K562 (cell line): Measurements from ENCODE around the gene DIAPH1. TPM values are rescaled to one million over a fixed set of nuclear protein-coding genes. Genes with fewer than 3 reads are reported as not detected.

Source experiments
- ATAC-seq: fragments of 200-7000 bp; cut with Tn5 transposase; 3 replicates; pipeline ENCODE4 v1.9.1; 2020; ENCODE audit warnings: moderate library complexity
- BruUV-seq: library from RNA; stranded (reverse); fragments of 400-500 nt; replicated peaks from 2 replicates; lab custom pipeline; 2021; lab: Mats Ljungman, UMichigan
- CTCF ChIA-PET: fragments of 300-600 bp; formaldehyde crosslinking; extraction: SDS; loops from one replicate; lab custom pipeline; 2021; ENCODE audit warnings: low intra/inter-chr PET ratio; lab: Yijun Ruan, JAX
- POLR2A ChIA-PET: fragments of 300-600, 350-650 bp; sonication (Branson Sonifier 250); formaldehyde crosslinking; extraction: SDS; loops from one replicate; lab custom pipeline; 2021; ENCODE audit warnings: antibody characterized with exemption, inconsistent platforms; lab: Yijun Ruan, JAX
- DNase-seq, 4 experiments: peaks; one replicate each; pipeline versions ENCODE4 v3.0.0 to v3.0.0-alpha.2; 2011 to 2018; ENCODE audit warnings: low spot score in 3 of 4, mixed read lengths in 3 of 4; ENCODE audit errors: extremely low read depth in 1 of 4
- FAIRE-seq: peaks from 2 replicates; lab custom pipeline; 2011; peaks lifted over from hg19 to GRCh38; lab: Jason Lieb, UNC
- H2AFZ ChIP-seq: 2 replicates; pipeline ENCODE4 v1.6.0; 2011; ENCODE audit warnings: low read depth, low read length, control low read depth, inconsistent platforms
- H3K27ac ChIP-seq: fragments of 200-600 bp; 3 replicates; pipeline ENCODE4 v1.8.0; 2011; ENCODE audit warnings: low read depth, mild to moderate bottlenecking, control low read depth, inconsistent platforms, low read length, moderate library complexity, mixed read lengths; ENCODE audit errors: extremely low read depth
- H3K27me3 ChIP-seq, 2 experiments: fragments of 300-600 bp in 1 of 2; 2 replicates in 1 of 2; 3 replicates in 1 of 2; pipeline versions ENCODE4 v1.6.0 to v1.8.0; 2011; ENCODE audit warnings: inconsistent platforms in 2 of 2, low read length in 2 of 2, mild to moderate bottlenecking in 1 of 2, mixed read lengths in 1 of 2, moderate library complexity in 1 of 2; ENCODE audit not compliant: control insufficient read depth in 2 of 2, insufficient read depth in 2 of 2
- H3K36me3 ChIP-seq: fragments of 300-600 bp; 3 replicates; pipeline ENCODE4 v1.8.0; 2011; ENCODE audit warnings: mild to moderate bottlenecking, low read length, inconsistent platforms; ENCODE audit not compliant: control insufficient read depth, insufficient read depth
- H3K4me1 ChIP-seq, 2 experiments: fragments of 200-600 bp in 1 of 2; replicated peaks in 1 of 2; 2 replicates in 1 of 2; 3 replicates in 1 of 2; pipeline versions ENCODE4 v1.5.1 to v1.8.0; 2011; ENCODE audit warnings: inconsistent platforms in 2 of 2, low read length in 2 of 2, mild to moderate bottlenecking in 1 of 2, mixed read lengths in 1 of 2, moderate library complexity in 1 of 2; ENCODE audit not compliant: control insufficient read depth in 2 of 2, insufficient read depth in 2 of 2
- H3K4me2 ChIP-seq: 2 replicates; pipeline ENCODE4 v1.6.1; 2011; ENCODE audit warnings: low read length, control low read depth, inconsistent platforms, mixed read lengths; ENCODE audit not compliant: insufficient read depth
- H3K4me3 ChIP-seq: fragments of 200-600 bp; sonication (generic), shearing (Covaris generic); 2 replicates; pipeline ENCODE4 v1.5.1; 2016; ENCODE audit warnings: control low read depth, inconsistent platforms
- H3K79me2 ChIP-seq: fragments of 200-600 bp; 3 replicates; pipeline ENCODE4 v1.8.0; 2011; ENCODE audit warnings: low read length, inconsistent platforms; ENCODE audit not compliant: control insufficient read depth, insufficient read depth
- H3K9ac ChIP-seq, 2 experiments: 2 replicates each; pipeline versions ENCODE4 v1.6.0 to v1.6.1; 2011; ENCODE audit warnings: low read depth in 2 of 2, low read length in 2 of 2, control low read depth in 1 of 2, inconsistent platforms in 1 of 2, mild to moderate bottlenecking in 1 of 2, mixed read lengths in 1 of 2; ENCODE audit not compliant: insufficient read depth in 1 of 2
- H3K9me1 ChIP-seq: one replicate; pipeline ENCODE4 v1.6.0; 2011; ENCODE audit warnings: inconsistent platforms, mild to moderate bottlenecking, low read length, moderate library complexity; ENCODE audit not compliant: control insufficient read depth, insufficient read depth
- H3K9me3 ChIP-seq: replicated peaks from 2 replicates; pipeline ENCODE4 v1.5.1; 2011; ENCODE audit warnings: low read depth, low read length, inconsistent platforms; ENCODE audit not compliant: control insufficient read depth, insufficient read depth
- H4K20me1 ChIP-seq: replicated peaks from 2 replicates; pipeline ENCODE4 v1.6.1; 2011; ENCODE audit warnings: low read length, inconsistent platforms, mixed read lengths; ENCODE audit not compliant: control insufficient read depth, insufficient read depth
- BRCA1 ChIP-seq, 2 experiments: fragments of 450-650 bp in 1 of 2; sonication (generic) in 1 of 2; formaldehyde crosslinking in 1 of 2; IDR thresholded peaks; 2 replicates each; pipeline versions ENCODE4 v1.5.0 to v1.6.1; 2017 to 2020; ENCODE audit warnings: mild to moderate bottlenecking in 1 of 2, missing genetic modification reagents in 1 of 2
- CREM ChIP-seq: IDR thresholded peaks from 2 replicates; pipeline ENCODE4 v1.6.1; 2014; ENCODE audit warnings: antibody characterized with exemption, low read depth
- FOS ChIP-seq: IDR thresholded peaks from 3 replicates; pipeline ENCODE4 v1.6.1; 2011; ENCODE audit not compliant: insufficient read length; ENCODE audit errors: extremely low read depth
- HSF4 ChIP-seq: fragments of 250-450 bp; sonication (Bioruptor Pico); IDR thresholded peaks from 2 replicates; pipeline ENCODE4 v2.1.2; 2022; ENCODE audit warnings: mild to moderate bottlenecking, moderate library complexity, borderline replicate concordance
- POLR2H ChIP-seq: IDR thresholded peaks from 2 replicates; pipeline ENCODE4 v1.6.1; 2016; ENCODE audit warnings: missing genetic modification characterization, low read depth, mild to moderate bottlenecking, control low read depth, missing compliant biosample characterization, moderate library complexity
- SP1 ChIP-seq: sonication (generic); formaldehyde crosslinking; IDR thresholded peaks from 2 replicates; pipeline ENCODE4 v1.8.1; 2022; ENCODE audit warnings: mild to moderate bottlenecking, missing genetic modification reagents
- TCF7L2 ChIP-seq: fragments of 150-350 bp; IDR thresholded peaks from 2 replicates; pipeline ENCODE4 v1.6.1; 2016; ENCODE audit warnings: low read depth, mild to moderate bottlenecking, low read length, moderate library complexity
- TEAD4 ChIP-seq, 2 experiments: sonication (generic) in 1 of 2; formaldehyde crosslinking in 1 of 2; IDR thresholded peaks; 2 replicates each; pipeline versions ENCODE4 v1.6.1 to v1.8.0; 2012 to 2022; ENCODE audit warnings: borderline replicate concordance in 1 of 2, inconsistent platforms in 1 of 2, low read length in 1 of 2, mild to moderate bottlenecking in 1 of 2, missing genetic modification reagents in 1 of 2
- TRIM28 ChIP-seq: fragments of 450-650 bp; IDR thresholded peaks from 2 replicates; pipeline ENCODE4 v1.6.1; 2017
- ZNF184 ChIP-seq: sonication (generic); formaldehyde crosslinking; IDR thresholded peaks from 2 replicates; pipeline ENCODE4 v1.5.0; 2020; ENCODE audit warnings: missing genetic modification reagents
- ZNF282 ChIP-seq: sonication (generic); formaldehyde crosslinking; IDR thresholded peaks from 2 replicates; pipeline ENCODE4 v1.8.1; 2023; ENCODE audit warnings: missing genetic modification reagents
- ZNF766 ChIP-seq: fragments of 200-800 bp; sonication (Bioruptor generic); conservative IDR thresholded peaks from 2 replicates; pipeline ENCODE4 v1.6.1; 2016; ENCODE audit warnings: missing genetic modification characterization, missing compliant biosample characterization
- WGBS: fragments of 100-300 bp; shearing (Covaris generic); methylation state at CpG from one replicate; pipeline ENCODE4 v1.1.6; 2016; ENCODE audit warnings: low coverage, mixed read lengths; ENCODE audit not compliant: insufficient coverage; ENCODE audit errors: missing lambda C conversion rate; 5-methylcytosine and 5-hydroxymethylcytosine counted together
- in situ Hi-C: fragments of 300-500 bp; cut with MboI; formaldehyde crosslinking; loops from 4 replicates; pipeline ENCODE4 v1.15.0; 2018; ENCODE audit warnings: inconsistent platforms, mixed read lengths
- intact Hi-C: fragments of 100-400 bp; cut with micrococcal nuclease; formaldehyde crosslinking; loops from 2 replicates; pipeline ENCODE4 v1.14.2; 2022
- polyA plus RNA-seq, 8 experiments: library from polyadenylated mRNA; depleted of rRNA in 4 of 8; stranded (reverse) in 5 of 8; unstranded in 3 of 8; fragments of >200 nt; fragmentation: Nextera tagmentation in 2 of 8; fragmentation: Illumina TruSeq in 1 of 8; extraction: Ambion mirVana in 2 of 8; extraction: Trizol in 1 of 8; gene quantifications; 2 replicates each; pipeline versions ENCODE4 v1.2.1 to v1.2.3, GENCODE V29; 2011 to 2014; ENCODE audit warnings: inconsistent platforms in 1 of 8, missing spikeins in 1 of 8
- total RNA-seq, 7 experiments: library from RNA; depleted of rRNA in 6 of 7; stranded (reverse); fragments of >200 nt in 6 of 7; fragmentation: Illumina TruSeq in 2 of 7; extraction: Trizol in 2 of 7; gene quantifications; 2 replicates each; pipeline versions ENCODE4 v1.2.1 to v1.2.3, GENCODE V29; 2011 to 2021; ENCODE audit warnings: low replicate concordance in 1 of 7
- TF ChIP-seq, protein P1 (sequence below): IDR thresholded peaks from 2 replicates; pipeline ENCODE4 v1.6.1; 2012; ENCODE audit warnings: low read depth, low read length, improper control_type of control experiment, borderline replicate concordance
- TF ChIP-seq, protein P2 (sequence below): fragments of 450-650 bp; IDR thresholded peaks from 2 replicates; pipeline ENCODE4 v1.6.1; 2018; ENCODE audit not compliant: partially characterized antibody

Gene DIAPH1
- total and polyA plus RNA-seq, 9 of the 15 experiments (the other 6 are each of a cell fraction or from before 2014, with no cell fraction given): 60.8 to 328 (median 97.8) TPM

- ChIA-PET POLR2A (interaction anchor here (0.6 to 1.4 kb wide), 3 partner anchors 13 to 1852 kb away, joined by 3 to 5 read pairs (median 4); no protein-coding TSS in a partner anchor), CTCF (interaction anchor here (0.6 kb wide), 1 partner anchor 17 kb away, joined by 3 read pairs; no protein-coding TSS in a partner anchor)
Observed at GRCh38 chr5:141506381-141507155, 112.2 kb downstream of the DIAPH1 start.

More at GRCh38 chr5:141506381-141507155, 112.2 kb downstream of the DIAPH1 start:
- no peak overlapping the region for H3K27ac ChIP-seq
- 4% methylated on average over 8 of the region's 8 CpGs for WGBS
- FAIRE-seq (no peak), ATAC-seq (no peak), DNase-seq (no peak)
- no peaks in the 10 kb centered on the region for H4K20me1 ChIP-seq
- H2AFZ ChIP-seq: no peak overlapping the region
- no peaks in the 10 kb centered on the region; a peak in 2 of 5 replicates for H3K4me1 ChIP-seq
- no peaks in the 10 kb centered on the region for H3K79me2 ChIP-seq
- in situ Hi-C loops (no loop called here), intact Hi-C loops (no loop called here)
- no peak overlapping the region for H3K4me2 ChIP-seq
- no peaks in the 10 kb centered on the region for H3K36me3 ChIP-seq
- TF ChIP-seq TCF7L2: no peak
- TF ChIP-seq HSF4 (CRISPR knock-in tag): no peak
- no peak for TF ChIP-seq TEAD4 (IDR thresholded peaks at IDR 0.05; ENCODE audit: low read length)
- TF ChIP-seq TEAD4 (CRISPR knock-in tag; IDR thresholded peaks at IDR 0.05; ENCODE audit: borderline replicate concordance): no peak
- TF ChIP-seq, protein P1, sequence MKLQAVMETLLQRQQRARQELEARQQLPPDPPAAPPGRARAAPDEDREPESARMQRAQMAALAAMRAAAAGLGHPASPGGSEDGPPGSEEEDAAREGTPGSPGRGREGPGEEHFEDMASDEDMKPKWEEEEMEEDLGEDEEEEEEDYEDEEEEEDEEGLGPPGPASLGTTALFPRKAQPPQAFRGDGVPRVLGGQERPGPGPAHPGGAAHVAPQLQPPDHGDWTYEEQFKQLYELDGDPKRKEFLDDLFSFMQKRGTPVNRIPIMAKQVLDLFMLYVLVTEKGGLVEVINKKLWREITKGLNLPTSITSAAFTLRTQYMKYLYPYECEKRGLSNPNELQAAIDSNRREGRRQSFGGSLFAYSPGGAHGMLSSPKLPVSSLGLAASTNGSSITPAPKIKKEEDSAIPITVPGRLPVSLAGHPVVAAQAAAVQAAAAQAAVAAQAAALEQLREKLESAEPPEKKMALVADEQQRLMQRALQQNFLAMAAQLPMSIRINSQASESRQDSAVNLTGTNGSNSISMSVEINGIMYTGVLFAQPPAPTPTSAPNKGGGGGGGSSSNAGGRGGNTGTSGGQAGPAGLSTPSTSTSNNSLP: no peak
- TF ChIP-seq, protein P2, sequence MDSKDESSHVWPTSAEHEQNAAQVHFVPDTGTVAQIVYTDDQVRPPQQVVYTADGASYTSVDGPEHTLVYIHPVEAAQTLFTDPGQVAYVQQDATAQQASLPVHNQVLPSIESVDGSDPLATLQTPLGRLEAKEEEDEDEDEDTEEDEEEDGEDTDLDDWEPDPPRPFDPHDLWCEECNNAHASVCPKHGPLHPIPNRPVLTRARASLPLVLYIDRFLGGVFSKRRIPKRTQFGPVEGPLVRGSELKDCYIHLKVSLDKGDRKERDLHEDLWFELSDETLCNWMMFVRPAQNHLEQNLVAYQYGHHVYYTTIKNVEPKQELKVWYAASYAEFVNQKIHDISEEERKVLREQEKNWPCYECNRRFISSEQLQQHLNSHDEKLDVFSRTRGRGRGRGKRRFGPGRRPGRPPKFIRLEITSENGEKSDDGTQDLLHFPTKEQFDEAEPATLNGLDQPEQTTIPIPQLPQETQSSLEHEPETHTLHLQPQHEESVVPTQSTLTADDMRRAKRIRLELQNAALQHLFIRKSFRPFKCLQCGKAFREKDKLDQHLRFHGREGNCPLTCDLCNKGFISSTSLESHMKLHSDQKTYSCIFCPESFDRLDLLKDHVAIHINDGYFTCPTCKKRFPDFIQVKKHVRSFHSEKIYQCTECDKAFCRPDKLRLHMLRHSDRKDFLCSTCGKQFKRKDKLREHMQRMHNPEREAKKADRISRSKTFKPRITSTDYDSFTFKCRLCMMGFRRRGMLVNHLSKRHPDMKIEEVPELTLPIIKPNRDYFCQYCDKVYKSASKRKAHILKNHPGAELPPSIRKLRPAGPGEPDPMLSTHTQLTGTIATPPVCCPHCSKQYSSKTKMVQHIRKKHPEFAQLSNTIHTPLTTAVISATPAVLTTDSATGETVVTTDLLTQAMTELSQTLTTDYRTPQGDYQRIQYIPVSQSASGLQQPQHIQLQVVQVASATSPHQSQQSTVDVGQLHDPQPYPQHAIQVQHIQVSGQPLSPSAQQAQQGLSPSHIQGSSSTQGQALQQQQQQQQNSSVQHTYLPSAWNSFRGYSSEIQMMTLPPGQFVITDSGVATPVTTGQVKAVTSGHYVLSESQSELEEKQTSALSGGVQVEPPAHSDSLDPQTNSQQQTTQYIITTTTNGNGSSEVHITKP: no peak
- no peak for TF ChIP-seq TRIM28
- TF ChIP-seq ZNF282 (CRISPR knock-in tag): no peak
- no peak for TF ChIP-seq ZNF766 (CRISPR knock-in tag)
- no peak for TF ChIP-seq ZNF184 (CRISPR knock-in tag)
- TF ChIP-seq FOS: no peak
- no peak for TF ChIP-seq BRCA1 (IDR thresholded peaks at IDR 0.05)
- no peak for TF ChIP-seq BRCA1 (CRISPR knock-in tag; IDR thresholded peaks at IDR 0.05)
- no peak for TF ChIP-seq POLR2H (tag)
- no peak for TF ChIP-seq SP1 (CRISPR knock-in tag)
- TF ChIP-seq CREM: no peak
- no TSS peak for BruUV-seq
- no peaks in the 10 kb centered on the region for H3K9me3 ChIP-seq
- no peaks in the 10 kb centered on the region for H3K9me1 ChIP-seq
- no peak overlapping the region for H3K4me3 ChIP-seq
- H3K9ac ChIP-seq: no peak overlapping the region
- H3K27me3 ChIP-seq: peaks cover 10 to 30% of the 10 kb centered on the region in 2 experiments; a peak in 4 of 5 replicates
